Middle frontal gyrus (tissue), 1 donor: Measurements from ENCODE around the gene NONO.
"Not testable (repeated sequence)": the region's sequence is repeated elsewhere in the genome, so short reads cannot be mapped to it uniquely, and the experiment has no call there.

ENCODE experiments used
- DNase-seq: peaks from one replicate; pipeline ENCODE4 v3.0.0-alpha.2; 2015; ENCODE audit warnings: low spot score; ENCODE audit errors: extremely low spot score

NONO gene

DNA sequence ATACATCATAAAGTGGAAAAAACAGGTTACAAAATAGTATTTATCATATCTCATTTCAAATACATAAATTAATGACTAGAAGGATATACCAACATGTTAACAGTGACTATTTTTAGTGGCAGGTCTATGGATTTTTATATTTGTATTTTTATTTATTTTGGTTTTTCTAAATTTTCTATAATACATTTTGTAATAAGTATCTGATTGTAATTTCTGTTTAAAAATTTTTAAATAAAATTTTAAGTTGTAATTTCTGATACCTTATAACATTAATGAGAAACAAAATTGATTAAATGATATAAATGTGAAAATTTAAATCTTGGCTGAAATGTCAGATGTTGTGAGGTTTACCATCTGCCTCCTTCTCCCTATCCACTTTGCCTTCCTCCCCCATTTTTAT, 2.5 kb downstream of the NONO start:
- DNase-seq, result no peak

DNA sequence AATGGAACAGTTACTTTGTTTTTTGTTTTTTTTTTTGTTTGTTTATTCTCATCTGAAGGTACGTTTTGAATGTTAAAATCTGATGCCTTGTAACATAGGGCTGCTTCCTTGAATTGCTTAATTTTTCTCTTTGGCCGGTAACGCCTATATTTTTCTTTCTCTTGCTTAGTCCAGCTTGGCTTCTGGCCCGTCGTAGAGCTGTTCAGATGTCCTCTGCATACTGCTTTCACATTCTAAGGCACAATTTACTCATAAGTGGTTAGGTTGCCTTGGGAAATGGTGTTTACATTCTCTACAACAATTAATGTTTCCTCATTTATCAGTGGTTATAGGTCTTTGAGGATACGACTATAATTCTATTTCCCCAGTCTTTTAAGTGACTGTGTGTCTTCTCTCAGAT, 7.9 kb downstream of the NONO start:
- no peak for DNase-seq

DNA sequence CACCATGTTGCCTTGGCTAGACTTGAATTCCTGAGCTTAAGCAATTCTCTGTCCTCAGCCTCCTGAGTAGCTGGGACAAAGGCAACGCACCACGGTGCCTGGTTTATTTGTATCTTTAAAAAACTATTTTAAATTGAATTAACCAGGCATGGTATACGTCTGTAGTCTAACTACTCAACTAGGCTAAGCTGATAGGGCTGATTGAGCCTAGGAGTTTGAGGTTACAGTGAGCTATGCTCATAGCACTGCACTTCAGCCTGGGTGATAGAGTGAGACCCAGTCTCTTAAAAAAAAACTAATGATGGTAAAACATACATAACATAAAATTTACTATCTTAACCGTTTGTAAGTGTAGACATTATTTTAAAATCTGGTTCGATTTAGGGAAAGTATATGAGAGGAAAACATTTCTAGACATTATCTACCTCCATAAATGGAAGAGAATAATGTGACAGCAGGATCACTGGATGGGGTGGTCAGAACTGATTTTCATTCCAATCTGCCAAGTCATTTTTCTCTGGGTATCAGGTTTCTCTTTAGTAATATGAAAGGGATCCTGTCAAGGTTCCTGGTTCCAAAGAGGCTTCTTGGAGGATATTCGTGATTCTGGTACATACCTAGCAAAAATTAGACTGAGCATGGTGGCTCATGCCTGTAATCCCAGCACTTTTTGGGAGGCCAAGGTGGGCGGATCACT, 9.4 kb downstream of the NONO start:
- no peak for DNase-seq

DNA sequence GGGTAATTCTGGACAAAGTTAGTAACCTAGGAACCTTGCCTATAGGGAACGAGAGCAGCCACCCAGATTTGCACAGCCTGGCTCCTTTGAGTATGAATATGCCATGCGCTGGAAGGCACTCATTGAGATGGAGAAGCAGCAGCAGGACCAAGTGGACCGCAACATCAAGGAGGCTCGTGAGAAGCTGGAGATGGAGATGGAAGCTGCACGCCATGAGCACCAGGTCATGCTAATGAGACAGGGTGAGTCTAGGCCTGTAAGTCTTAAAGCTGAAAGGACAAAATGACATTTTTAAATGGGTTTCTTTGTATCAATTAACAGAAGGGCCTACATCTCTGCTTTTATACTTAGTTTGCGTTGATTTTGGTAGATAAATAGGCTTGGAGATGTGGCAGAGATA, 13.4 kb downstream of the NONO start:
- no peak for DNase-seq

DNA sequence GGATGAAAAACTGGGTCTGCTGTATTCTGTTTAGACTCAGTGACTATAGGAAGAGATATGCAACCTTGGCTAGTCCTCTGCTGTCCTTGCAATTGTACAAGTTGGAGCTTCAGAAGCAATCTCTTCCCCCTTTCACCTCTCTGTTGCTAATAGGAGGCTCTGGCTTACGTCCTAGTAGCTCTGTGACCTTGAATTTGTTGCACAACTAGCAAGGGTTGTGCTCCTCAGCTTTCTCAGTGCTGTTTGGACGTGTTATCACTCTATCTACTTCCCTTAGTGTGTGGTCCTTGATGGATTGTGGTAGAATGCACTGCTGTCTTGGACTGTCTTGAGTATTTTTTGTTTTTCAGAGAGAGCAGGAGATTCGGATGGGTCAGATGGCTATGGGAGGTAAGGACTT, 14.7 kb downstream of the NONO start:
- no peak for DNase-seq

DNA sequence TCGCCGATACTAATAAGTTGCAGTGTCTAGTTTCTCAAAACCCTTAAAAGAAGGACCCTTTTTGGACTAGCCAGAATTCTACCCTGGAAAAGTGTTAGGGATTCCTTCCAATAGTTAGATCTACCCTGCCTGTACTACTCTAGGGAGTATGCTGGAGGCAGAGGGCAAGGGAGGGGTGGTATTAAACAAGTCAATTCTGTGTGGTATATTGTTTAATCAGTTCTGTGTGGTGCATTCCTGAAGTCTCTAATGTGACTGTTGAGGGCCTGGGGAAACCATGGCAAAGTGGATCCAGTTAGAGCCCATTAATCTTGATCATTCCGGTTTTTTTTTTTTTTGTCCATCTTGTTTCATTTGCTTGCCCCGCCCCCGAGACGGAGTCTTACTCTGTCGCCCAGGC, 16.6 kb downstream of the NONO start:
- not testable (repeated sequence) for DNase-seq

DNA sequence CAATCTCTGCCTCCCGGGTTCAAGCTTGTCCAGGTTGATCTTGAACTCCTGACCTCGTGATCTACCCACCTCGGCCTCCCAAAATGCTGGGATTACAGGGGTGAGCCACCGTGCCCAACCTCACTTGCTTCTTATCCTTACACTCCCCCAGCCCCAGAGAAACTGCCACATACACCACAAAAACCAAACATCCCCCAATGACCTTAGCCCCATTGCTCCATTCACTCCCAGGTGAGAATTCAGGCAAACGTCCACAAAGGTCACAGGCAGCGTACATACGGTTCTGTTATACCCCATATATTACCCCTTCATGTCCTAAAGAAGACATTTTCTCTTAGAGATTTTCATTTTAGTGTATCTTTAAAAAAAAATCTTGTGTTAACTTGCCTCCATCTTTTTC, 17.1 kb downstream of the NONO start:
- not testable (repeated sequence) for DNase-seq

DNA sequence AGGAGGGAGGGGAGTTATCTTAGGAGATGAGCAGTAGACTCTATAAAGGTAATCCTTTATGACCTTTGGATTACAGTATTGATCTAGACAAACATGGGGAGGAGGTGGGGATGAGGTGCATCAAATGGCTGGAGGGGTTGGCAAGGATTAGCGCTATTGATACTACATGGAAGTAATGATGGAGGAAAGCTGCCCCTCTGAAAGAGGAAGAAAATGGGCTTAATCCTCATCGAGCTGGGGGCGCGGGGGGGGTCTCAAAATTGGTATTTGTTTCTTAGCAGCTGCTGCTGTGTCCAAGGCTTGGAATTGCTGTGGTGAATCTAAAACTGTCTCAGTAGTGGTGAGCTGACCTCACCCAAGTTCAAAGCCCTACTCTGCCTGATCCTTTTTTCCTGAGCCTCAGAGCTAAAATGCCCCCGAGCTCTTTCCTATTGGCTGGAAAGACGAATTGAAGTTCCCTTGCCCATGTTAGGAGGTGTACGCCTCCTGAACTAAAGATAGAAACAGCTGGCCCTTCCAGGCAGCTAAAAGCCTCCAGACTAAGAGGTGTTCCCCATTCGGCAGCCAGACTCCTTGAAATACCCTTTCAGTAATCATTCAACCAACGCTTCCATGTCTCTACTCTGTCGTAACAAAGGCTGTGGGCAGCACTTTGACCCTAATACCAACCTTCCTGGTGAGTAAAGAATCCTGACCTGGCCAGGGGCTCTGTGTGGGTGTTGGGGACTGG, 17.9 kb downstream of the NONO start, which contains the start of gene ITGB1BP2:
Gene ITGB1BP2 (plus strand): TSS at position 556 of the 730 bp plus-strand sequence. CDS start 57 bp downstream, at position 613.
- DNase-seq, result no peak

DNA sequence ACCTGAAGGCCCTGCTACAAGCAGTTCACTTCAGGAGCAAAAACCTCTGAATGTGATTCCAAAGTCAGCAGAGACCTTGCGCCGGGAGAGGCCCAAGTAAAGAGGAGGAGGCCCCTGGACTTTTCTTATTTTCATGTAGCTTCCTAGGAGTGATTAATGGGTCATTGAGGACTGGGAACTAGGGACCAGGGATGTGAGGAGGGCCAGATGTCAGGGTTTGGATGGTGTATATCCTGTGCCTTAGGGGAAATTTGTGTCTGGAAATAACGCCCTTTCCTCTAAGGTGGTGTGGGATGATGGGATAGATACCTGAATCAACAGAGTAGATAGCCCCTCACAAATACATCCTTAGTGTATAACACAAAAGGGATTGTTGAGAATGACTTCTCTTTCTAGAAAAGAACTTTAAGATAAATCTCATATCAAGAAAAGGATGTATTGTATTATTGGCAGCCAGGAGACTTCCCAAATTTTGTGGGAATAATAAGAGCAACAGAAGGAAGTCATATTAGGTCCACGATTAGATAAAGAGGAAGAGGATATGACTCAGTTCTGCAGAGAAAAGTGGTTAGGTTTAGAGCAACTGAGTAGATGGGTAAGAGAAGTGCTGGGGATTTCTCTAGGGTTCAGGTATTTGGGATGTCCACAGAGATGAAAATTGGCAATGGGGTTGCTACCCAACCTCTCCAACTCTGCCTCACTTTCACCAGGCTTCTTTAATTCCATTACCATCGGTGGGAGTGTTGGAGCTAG, 19.2 kb downstream of the NONO start:
- DNase-seq, result no peak

DNA sequence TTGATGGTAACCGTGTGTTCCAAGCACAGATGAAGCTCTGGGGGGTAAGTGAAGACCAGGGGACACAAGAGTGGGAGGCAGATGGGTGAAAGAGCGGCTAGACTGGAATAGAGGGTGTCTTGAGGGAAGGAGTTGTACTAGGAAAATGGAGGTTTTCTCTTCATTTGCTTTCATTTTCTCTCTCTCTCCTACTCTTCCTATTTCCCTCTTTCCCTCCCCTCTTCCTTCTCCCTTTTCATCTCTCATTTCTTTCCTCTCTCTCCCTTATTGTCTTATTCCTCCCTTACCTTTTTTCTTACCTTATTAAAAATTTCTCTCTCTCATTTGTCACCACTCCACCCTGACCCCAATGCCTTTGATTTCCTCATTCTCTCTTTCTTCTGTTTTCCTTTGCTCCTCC, 21.1 kb downstream of the NONO start:
- no peak for DNase-seq

DNA sequence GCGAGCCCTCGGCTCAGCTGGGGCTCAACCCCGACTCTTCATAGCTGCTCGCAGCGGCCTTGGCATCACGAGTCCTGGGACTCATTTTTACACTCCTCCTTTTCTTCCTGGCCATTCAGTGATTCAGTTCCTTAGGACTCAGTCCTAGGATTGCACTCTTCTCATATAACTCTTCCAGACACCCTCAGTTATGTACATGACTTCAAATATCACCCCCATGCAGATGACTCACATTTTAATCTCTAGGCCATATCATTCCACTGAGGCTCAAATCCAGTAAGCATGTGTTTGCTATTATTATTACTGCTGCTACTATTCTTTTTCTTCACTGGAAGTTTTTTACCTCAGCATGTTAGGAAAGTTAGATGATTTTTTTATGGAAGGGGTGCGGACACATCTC, 32.5 kb downstream of the NONO start:
- DNase-seq, result no peak

DNA sequence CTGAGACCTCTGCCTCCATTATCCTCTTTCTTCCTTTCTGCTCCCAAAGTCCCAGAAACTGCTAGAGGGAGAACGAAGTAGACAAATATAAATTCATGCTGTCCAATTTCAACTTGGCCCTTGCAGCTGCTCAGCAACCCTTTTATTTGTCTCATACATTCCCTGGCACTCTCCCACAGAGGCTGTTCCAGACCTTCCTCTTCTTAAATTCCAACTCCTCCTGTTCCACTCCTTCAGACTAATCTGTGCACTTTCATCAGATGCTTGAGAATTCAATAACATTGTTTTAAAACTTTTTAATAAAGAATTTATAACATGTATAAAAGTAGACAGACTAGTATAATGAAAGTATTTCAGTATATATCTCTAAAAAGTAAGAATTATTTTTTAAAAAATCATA, 33.5 kb downstream of the NONO start:
- DNase-seq, result not testable (repeated sequence)

DNA sequence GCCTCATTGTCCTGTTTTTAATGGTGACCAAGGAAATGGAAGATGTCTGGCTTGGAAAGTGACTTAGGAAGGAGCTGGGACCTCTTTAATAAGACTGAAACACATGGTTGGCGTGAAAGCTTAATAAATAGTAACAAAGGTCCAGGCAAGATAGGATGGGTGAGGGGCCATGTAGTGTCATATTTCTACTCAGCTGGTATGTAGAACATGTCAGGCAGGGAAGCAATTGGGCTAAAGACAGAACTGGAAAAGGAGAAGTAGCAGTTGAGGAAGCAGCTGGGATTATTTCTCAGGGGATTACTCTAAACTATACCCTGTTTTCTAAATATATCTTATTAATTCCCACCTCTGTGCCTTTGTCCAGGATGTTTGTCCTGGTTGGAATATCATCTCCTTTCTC, 36.7 kb downstream of the NONO start:
- DNase-seq, result no peak

DNA sequence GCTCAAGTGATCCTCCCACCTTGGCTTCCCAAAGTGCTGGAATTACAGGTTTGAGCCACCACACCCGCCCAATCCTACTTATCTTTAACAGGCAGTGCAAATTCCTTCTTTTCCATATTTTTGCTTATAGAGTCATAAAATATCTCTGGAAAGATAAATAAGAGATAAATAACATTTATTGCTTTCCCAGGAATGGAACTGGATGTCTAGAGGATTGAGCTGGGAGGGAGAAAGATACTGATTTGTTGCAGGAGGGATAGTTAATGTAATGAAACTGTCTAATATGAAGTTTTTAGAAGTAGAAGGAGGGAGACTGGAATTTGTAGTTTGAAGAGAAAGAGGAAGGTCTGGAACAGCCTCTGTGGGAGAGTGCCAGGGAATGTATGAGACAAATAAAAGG, 38.3 kb downstream of the NONO start:
- no peak for DNase-seq

DNA sequence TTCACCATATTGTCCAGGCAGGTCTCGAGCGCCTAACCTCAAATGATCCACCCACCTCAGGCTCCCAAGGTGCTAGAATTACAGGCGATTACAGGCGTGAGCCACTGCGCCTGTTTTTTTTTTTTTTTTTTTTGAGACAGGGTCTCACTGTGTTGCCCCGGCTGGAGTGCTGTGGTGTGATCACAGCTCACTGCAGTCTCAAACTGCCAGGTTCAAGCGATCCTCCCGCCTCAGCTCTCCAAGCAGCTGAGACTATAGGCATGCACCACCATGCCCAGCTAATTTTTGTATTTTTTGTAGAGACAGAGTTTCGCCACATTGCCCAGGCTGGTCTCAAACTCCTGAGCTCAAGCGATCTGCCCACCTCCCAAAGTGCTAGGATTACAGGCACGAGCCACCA, 41.0 kb downstream of the NONO start:
- DNase-seq, result not testable (repeated sequence)

DNA sequence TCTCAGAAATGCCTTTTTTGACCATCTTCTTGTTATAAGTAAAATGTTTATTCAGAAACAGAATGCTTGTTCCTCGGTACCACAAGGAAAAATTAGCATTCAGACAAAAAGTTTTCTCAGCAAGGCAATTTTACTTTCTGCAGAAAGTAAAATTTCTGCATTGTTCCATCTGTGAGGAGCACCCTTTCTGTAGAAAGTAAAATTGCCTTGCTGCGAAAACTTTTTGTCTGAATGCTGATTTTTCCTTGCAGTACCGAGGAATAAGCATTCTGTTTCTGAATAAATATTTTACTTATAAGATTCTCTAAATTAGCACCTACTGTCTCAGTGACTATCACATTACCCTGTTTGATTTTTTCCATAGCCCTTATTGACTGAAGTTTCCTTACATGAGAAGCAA, 43.0 kb downstream of the NONO start:
- DNase-seq, result no peak

DNA sequence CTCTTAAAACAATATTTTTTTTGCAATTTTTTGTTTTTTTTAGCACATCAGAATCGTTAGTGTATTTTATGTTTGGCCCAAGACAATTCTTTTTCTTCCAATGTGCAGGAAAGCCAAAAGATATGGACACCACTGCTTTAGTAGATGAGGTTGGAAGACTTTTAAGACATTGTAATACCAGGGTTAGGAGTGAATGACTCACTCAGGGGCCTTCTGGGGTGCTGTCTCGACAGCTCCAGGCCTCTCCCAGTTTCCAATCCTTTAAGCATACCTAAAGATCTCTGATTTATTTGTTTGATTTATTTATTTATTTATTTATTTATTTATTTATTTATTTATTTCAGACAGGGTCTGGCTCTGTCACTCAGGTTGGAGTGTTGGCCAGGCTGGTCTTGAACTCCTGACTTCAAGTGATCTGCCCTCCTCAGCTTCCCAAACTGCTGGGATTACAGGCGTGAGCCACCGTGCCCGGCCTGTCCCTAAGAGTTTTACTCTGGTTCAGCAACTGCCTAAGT, 65.8 kb downstream of the NONO start:
- not testable (repeated sequence) for DNase-seq

DNA sequence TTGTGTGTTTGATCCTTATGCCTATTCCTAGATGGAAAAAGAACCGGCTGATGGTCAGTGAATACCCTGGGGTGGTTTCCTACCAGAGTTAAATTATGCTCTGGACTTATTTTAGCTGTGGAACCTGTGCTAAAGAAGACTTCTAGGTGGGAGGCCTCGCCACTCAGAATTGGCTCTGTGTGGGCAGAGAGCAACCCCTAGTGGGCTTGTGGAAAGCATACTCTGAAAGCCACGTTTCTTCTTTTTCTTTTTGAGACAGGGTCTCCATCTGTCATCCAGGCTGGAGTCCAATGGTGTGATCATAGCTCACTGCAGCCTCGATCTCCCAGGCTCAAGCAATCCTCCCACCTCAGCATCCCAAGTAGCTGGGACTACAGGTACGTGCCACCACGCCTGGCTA, 66.4 kb downstream of the NONO start:
- DNase-seq, result not testable (repeated sequence)
